CD8-positive, alpha-beta memory T cell (primary cell): ENCODE measurements around the gene CHN1. TPM values are rescaled to one million over a fixed set of nuclear protein-coding genes. Genes with fewer than 3 reads are reported as not detected.

Source experiments
- CTCF ChIA-PET: fragments of 350-600 bp; sonication (Branson Sonifier 250); formaldehyde crosslinking; loops from one replicate; lab custom pipeline; 2021; ENCODE audit warnings: antibody characterized with exemption; lab: Charles Lee
- POLR2A ChIA-PET: fragments of 350-600 bp; sonication (Branson Sonifier 250); formaldehyde crosslinking; loops from one replicate; lab custom pipeline; 2021; ENCODE audit warnings: antibody characterized with exemption; lab: Charles Lee
- DNase-seq, 5 donors: peaks; one replicate each; pipeline versions ENCODE4 v3.0.0 to v3.0.0-alpha.2; 2020 to 2022; ENCODE audit warnings: mixed read lengths in 1 of 5
- H3K27ac ChIP-seq: one replicate; pipeline ENCODE4 v1.7.0; 2013; ENCODE audit warnings: low read depth, mild to moderate bottlenecking, low read length, moderate library complexity
- H3K27me3 ChIP-seq: 2 replicates; pipeline ENCODE4 v1.7.0; 2013; ENCODE audit warnings: low read length, mild to moderate bottlenecking; ENCODE audit not compliant: insufficient read depth, poor library complexity, severe bottlenecking
- H3K36me3 ChIP-seq: 2 replicates; pipeline ENCODE4 v1.7.0; 2013; ENCODE audit warnings: mild to moderate bottlenecking, low read length, moderate library complexity; ENCODE audit not compliant: insufficient read depth
- H3K4me1 ChIP-seq: 2 replicates; pipeline ENCODE4 v1.7.0; 2013; ENCODE audit warnings: mild to moderate bottlenecking, low read length, moderate library complexity; ENCODE audit not compliant: insufficient read depth
- H3K4me3 ChIP-seq: 2 replicates; pipeline ENCODE4 v1.7.0; 2013; ENCODE audit warnings: mild to moderate bottlenecking, low read length
- H3K9me3 ChIP-seq: 2 replicates; pipeline ENCODE4 v1.7.0; 2013; ENCODE audit warnings: mild to moderate bottlenecking, low read length
- H3K27ac Mint-ChIP-seq, 8 donors: one replicate each; pipeline ENCODE4 v1.8.0; 2020 to 2021; ENCODE audit warnings: mixed read lengths in 8 of 8, mild to moderate bottlenecking in 6 of 8, inconsistent platforms in 3 of 8, moderate library complexity in 3 of 8
- H3K27me3 Mint-ChIP-seq, 2 donors: one replicate each; pipeline ENCODE4 v1.8.0; 2020 to 2021; ENCODE audit warnings: mixed read lengths in 2 of 2, mild to moderate bottlenecking in 1 of 2, moderate library complexity in 1 of 2
- H3K36me3 Mint-ChIP-seq, 3 donors: one replicate each; pipeline ENCODE4 v1.8.0; 2020 to 2021; ENCODE audit warnings: mixed read lengths in 3 of 3, inconsistent platforms in 1 of 3, mild to moderate bottlenecking in 1 of 3
- H3K4me1 Mint-ChIP-seq, 3 donors: one replicate each; pipeline ENCODE4 v1.8.0; 2020 to 2021; ENCODE audit warnings: mixed read lengths in 3 of 3, inconsistent platforms in 1 of 3, mild to moderate bottlenecking in 1 of 3
- H3K4me3 Mint-ChIP-seq, 7 donors: one replicate each; pipeline ENCODE4 v1.8.0; 2020 to 2021; ENCODE audit warnings: mixed read lengths in 7 of 7, mild to moderate bottlenecking in 6 of 7, moderate library complexity in 4 of 7, inconsistent platforms in 2 of 7
- H3K9me3 Mint-ChIP-seq, 5 donors: one replicate each; pipeline ENCODE4 v1.8.0; 2020 to 2022; ENCODE audit warnings: mixed read lengths in 5 of 5, mild to moderate bottlenecking in 3 of 5, moderate library complexity in 2 of 5, inconsistent platforms in 1 of 5
- polyA plus RNA-seq: library from polyadenylated mRNA; unstranded; fragments of 300-500 nt; fragmentation: Illumina TruSeq; gene quantifications from one replicate; pipeline ENCODE4 v1.2.3, GENCODE V29; 2021
- total RNA-seq, 2 experiments: library from RNA; stranded (reverse); gene quantifications; one replicate each; pipeline ENCODE4 v1.2.3, GENCODE V29; 2021

CHN1 gene
- total and polyA plus RNA-seq, 3 experiments from 2014 or later, result 13.1 to 22.1 (median 18.4) TPM

DNA sequence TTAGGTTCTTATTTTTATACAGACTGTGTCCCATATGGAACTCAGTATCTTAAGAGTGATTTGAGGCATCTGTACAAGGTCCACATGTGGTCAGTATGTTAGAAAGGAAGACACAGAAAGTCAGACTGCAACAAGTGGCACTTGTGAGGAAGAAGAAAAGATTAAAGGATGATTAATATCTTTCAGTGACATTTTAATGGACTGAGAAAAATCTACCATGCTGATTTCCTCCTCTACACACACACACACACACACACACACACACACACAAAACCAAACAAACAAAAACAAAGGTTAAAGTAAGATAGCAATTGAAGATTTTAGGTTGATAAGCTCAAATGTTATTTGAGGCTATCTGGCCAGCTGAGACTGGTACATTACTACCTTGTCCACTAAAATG, 146.4 kb downstream of the CHN1 start:
- Histone ChIP-seq H3K4me3 (no peak overlapping the region), H3K4me1 (no peaks in the 10 kb centered on the region), H3K9me3 (no peaks in the 10 kb centered on the region), H3K36me3 (no peaks in the 10 kb centered on the region), H3K27ac (no peak overlapping the region), H3K27me3 (no peaks in the 10 kb centered on the region)
- Mint-ChIP-seq H3K4me3 (no peak overlapping the region), H3K27me3 (no peaks in the 10 kb centered on the region), H3K36me3 (no peaks in the 10 kb centered on the region), H3K9me3 (no peaks in the 10 kb centered on the region), H3K27ac (peak overlapping the region in 2 of 8 donors; percentile 51 to 86), H3K4me1 (no peaks in the 10 kb centered on the region)
- POLR2A ChIA-PET, result no interaction called here
- CTCF ChIA-PET, result no interaction called here
- DNase-seq, result no peak

DNA sequence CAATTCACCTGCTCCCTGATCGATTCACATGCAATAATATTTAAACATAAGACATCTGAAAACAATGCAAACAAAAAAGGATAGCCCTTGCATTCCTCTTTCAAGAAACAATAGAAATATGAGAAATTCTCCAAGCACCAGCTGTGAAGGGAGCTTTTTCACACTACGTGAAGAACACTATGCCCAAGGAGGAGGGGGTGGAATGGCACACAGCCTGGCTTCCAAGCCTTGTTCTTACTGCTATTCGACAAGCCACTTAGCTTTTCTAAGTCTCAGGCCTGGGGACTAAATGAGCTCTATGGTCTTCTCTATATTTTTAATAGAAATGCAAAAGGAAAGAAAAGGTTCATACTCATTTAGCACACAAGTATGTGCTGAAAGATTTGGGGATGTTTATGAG, 148.7 kb downstream of the CHN1 start:
- Mint-ChIP-seq H3K27me3 (peaks cover 0 to 5% of the 10 kb centered on the region in 2 donors), H3K4me3 (no peak overlapping the region), H3K36me3 (no peaks in the 10 kb centered on the region), H3K4me1 (no peaks in the 10 kb centered on the region), H3K9me3 (no peaks in the 10 kb centered on the region), H3K27ac (no peak overlapping the region)
- CTCF ChIA-PET, result no interaction called here
- no peaks in the 10 kb centered on the region for H3K27me3 ChIP-seq
- H3K4me1 ChIP-seq, result no peaks in the 10 kb centered on the region
- H3K27ac ChIP-seq, result no peak overlapping the region
- H3K9me3 ChIP-seq, result no peaks in the 10 kb centered on the region
- no peak overlapping the region for H3K4me3 ChIP-seq
- POLR2A ChIA-PET, result no interaction called here
- DNase-seq, result no peak
- no peaks in the 10 kb centered on the region for H3K36me3 ChIP-seq

DNA sequence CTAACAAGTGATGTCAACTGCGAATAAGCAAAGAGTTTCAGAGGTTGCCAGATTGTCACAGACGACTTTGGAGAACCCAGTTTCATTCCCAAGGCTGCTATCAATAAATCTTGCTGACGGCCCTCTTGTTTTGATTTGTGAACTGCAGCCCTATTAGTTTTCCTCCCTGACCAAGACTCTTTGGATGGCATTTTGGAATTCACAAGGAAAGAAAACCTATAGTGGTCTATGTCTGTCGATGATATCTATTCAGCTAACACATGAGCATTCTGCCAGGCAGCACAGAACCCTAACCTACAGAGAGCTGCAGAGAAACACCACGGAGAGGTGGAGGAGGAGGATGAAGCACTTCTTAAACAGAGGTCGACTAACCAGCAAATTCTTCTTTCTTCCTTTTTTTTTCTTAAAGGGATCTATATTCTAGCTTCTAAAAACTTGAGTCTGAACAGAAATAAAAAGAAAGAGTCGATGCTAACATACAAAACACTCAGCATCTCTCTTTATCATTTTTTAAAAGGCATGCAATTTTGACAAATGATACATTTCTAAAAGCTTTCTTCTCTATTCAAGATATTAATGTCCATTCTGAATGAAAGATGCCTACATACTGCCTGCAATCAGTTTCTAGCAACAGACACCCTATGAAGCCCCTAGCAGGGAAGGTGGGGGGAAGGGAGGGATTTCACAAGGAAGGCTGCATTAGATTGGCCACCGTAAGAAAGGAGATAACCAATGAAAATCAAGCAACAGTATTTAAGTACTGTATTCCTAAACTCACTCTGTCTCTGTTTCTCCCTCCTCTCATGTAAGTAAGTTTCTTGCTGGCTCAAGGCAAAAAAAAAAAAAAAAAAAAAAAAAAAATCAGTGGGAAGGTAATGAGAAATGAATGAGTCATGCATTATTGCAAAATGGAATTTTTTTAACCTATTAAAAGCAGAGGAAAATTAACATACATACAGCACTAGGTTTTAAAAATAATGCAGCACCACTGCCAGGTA, 157.9 kb downstream of the CHN1 start:
- no peak overlapping the region for H3K27ac ChIP-seq
- H3K9me3 ChIP-seq, result no peaks in the 10 kb centered on the region
- POLR2A ChIA-PET, result no interaction called here
- DNase-seq, result peak in 1 of 5 donors; percentile 47
- H3K27me3 ChIP-seq, result no peaks in the 10 kb centered on the region
- Mint-ChIP-seq H3K27ac (peak overlapping the region in 5 of 8 donors; percentile 40 to 94 (median 68)), H3K27me3 (peaks cover 0 to 4% of the 10 kb centered on the region in 2 donors), H3K4me1 (peaks cover 2 to 7% (median 5%) of the 10 kb centered on the region in 3 donors), H3K4me3 (peak overlapping the region in 5 of 7 donors; percentile 43 to 81 (median 69)), H3K36me3 (no peaks in the 10 kb centered on the region), H3K9me3 (no peaks in the 10 kb centered on the region)
- no peaks in the 10 kb centered on the region for H3K4me1 ChIP-seq
- CTCF ChIA-PET, result interaction anchor here (0.6 kb wide), 1 partner anchor 201 kb away, joined by 3 read pairs; no protein-coding TSS in a partner anchor
- H3K4me3 ChIP-seq, result no peak overlapping the region
- H3K36me3 ChIP-seq, result no peaks in the 10 kb centered on the region

DNA sequence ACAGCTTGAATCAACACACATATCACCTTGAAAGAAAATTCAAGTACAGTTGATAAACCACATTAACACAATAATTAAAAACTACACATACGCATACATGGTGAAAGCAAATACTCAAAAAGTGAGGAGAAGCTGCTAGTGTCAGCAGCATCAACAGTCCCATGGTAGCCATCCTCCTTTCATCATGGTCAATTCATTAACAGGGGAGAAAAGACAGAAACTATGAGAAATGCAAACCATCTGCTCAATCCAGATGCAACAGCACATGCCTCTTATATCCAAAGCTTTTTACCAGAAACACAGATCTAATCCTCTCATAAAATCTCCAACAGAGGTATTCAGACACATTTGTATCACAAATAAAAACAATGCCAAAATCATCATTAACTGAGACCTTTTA, 159.0 kb downstream of the CHN1 start:
- no peaks in the 10 kb centered on the region for H3K9me3 ChIP-seq
- ChIA-PET CTCF (no interaction called here), POLR2A (no interaction called here)
- H3K27me3 ChIP-seq, result no peaks in the 10 kb centered on the region
- H3K4me1 ChIP-seq, result no peaks in the 10 kb centered on the region
- peaks cover 2 to 11% (median 7%) of the 10 kb centered on the region in 3 donors for H3K4me1 Mint-ChIP-seq
- H3K9me3 Mint-ChIP-seq, result no peaks in the 10 kb centered on the region
- DNase-seq, result no peak
- H3K4me3 ChIP-seq, result no peak overlapping the region
- H3K4me3 Mint-ChIP-seq, result peak overlapping the region in 5 of 7 donors; percentile 20 to 81 (median 56)
- peaks cover 0 to 3% of the 10 kb centered on the region in 2 donors for H3K27me3 Mint-ChIP-seq
- H3K27ac ChIP-seq, result no peak overlapping the region
- H3K36me3 ChIP-seq, result no peaks in the 10 kb centered on the region
- peak overlapping the region in 3 of 8 donors; percentile 52 to 94 (median 57) for H3K27ac Mint-ChIP-seq
- no peaks in the 10 kb centered on the region for H3K36me3 Mint-ChIP-seq

DNA sequence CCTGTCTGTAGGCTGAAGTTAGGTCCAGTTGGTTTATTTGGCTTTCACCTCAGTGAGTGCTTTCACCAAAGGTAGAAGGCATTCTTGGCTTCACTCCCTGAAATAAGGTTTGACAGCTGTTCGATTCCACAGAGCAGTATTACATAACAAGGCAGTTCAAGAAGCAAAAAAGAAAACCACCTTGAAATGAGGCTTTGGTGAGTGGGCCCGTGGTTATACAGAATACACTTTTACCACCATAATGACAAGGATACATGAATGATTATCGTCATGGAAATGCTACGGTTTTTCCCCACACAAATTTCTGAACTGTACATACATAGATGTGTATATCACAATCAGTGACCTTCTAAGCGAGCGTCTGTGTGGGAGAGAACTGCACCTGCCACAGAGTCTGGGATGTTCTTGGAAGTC, 160.9 kb downstream of the CHN1 start:
- peaks cover 2 to 19% (median 7%) of the 10 kb centered on the region in 3 donors for H3K4me1 Mint-ChIP-seq
- no peaks in the 10 kb centered on the region for H3K9me3 Mint-ChIP-seq
- Histone ChIP-seq H3K4me1 (no peaks in the 10 kb centered on the region), H3K9me3 (no peaks in the 10 kb centered on the region), H3K27ac (no peak overlapping the region), H3K4me3 (no peak overlapping the region), H3K36me3 (no peaks in the 10 kb centered on the region), H3K27me3 (no peaks in the 10 kb centered on the region)
- peak in 1 of 5 donors; percentile 29 for DNase-seq
- H3K27ac Mint-ChIP-seq, result peak overlapping the region in 5 of 8 donors; percentile 3 to 94 (median 57)
- ChIA-PET POLR2A (no interaction called here), CTCF (no interaction called here)
- H3K27me3 Mint-ChIP-seq, result peaks cover 3% of the 10 kb centered on the region in 2 donors
- H3K36me3 Mint-ChIP-seq, result no peaks in the 10 kb centered on the region
- peak overlapping the region in 5 of 7 donors; percentile 40 to 81 (median 61) for H3K4me3 Mint-ChIP-seq

DNA sequence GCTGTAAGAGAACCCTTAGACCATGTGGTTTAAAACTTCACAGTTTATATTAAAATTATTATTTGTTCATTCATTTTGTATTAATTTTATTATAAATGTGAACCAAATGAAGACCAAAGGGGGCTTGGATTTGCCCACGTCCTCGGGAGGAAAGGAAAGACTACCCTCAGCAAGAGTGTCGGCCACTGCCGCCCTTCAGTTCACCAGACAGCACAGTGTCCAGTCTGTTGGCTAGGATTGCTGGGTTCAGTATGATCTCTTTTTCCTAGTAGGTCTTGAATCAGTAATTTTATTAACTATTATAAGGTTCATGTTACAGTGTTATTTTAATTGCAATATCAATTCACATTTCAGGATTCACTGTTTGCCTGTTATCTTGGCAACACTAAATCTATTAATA, 162.7 kb downstream of the CHN1 start:
- no peak overlapping the region for H3K27ac ChIP-seq
- ChIA-PET POLR2A (no interaction called here), CTCF (no interaction called here)
- peaks cover 2 to 19% (median 6%) of the 10 kb centered on the region in 3 donors for H3K4me1 Mint-ChIP-seq
- no peaks in the 10 kb centered on the region for H3K9me3 Mint-ChIP-seq
- no peak overlapping the region for H3K27ac Mint-ChIP-seq
- no peaks in the 10 kb centered on the region for H3K36me3 ChIP-seq
- H3K4me3 ChIP-seq, result no peak overlapping the region
- peaks cover 3% of the 10 kb centered on the region in 2 donors for H3K27me3 Mint-ChIP-seq
- H3K27me3 ChIP-seq, result no peaks in the 10 kb centered on the region
- DNase-seq, result no peak
- no peaks in the 10 kb centered on the region for H3K9me3 ChIP-seq
- H3K36me3 Mint-ChIP-seq, result peaks cover 0 to 2% (median 0%) of the 10 kb centered on the region in 3 donors
- no peaks in the 10 kb centered on the region for H3K4me1 ChIP-seq
- H3K4me3 Mint-ChIP-seq, result no peak overlapping the region

DNA sequence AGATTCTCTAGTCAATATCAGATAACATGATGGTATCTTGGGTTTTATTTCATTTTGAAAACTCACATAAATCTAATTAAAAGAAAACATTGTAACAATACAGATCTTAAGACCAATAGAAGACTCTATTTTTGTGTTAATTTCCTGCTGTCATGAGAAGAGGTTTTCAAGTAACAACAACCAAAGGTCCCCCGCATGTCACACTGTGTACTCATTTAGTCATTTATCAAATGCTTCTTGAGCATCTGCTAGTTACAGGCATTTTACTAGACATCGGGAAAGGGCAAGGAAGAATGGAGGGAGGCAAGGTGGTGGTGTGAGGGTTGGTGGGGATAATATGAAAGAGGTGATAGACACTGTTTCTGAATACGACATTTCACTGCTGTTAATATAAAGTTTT, 163.2 kb downstream of the CHN1 start:
- CTCF ChIA-PET, result no interaction called here
- H3K4me1 Mint-ChIP-seq, result peaks cover 2 to 21% (median 3%) of the 10 kb centered on the region in 3 donors

DNA sequence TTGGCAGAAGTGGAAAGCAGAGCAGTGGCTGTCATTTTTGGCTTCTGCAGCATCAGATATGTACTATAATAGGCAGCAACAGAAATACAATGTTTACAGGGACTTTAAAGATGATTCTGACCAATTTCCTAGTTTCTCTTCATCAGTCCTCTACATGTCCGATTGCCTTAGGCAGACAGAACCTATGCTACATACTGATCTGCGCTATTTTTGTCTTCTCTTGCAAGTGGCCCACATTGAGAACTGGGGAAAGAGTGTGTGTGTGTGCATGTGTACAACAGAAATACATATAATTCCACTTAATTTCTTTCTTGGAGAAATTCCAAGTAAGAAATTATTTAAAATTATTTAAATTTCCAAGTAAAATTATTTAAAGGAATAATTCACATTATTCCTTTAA, 163.8 kb downstream of the CHN1 start:
- H3K27me3 ChIP-seq, result no peaks in the 10 kb centered on the region
- peak overlapping the region in 3 of 7 donors; percentile 35 to 67 (median 48) for H3K4me3 Mint-ChIP-seq
- peaks cover 3% of the 10 kb centered on the region in 2 donors for H3K27me3 Mint-ChIP-seq
- H3K9me3 Mint-ChIP-seq, result no peaks in the 10 kb centered on the region
- peak overlapping the region in 3 of 8 donors; percentile 10 to 64 (median 52) for H3K27ac Mint-ChIP-seq
- no peak for DNase-seq
- ChIA-PET POLR2A (no interaction called here), CTCF (interaction anchor here (1.2 kb wide), 1 partner anchor 92 kb away, joined by 3 read pairs; no protein-coding TSS in a partner anchor)
- H3K4me3 ChIP-seq, result no peak overlapping the region
- H3K4me1 Mint-ChIP-seq, result peaks cover 2 to 27% (median 3%) of the 10 kb centered on the region in 3 donors
- no peak overlapping the region for H3K27ac ChIP-seq
- peaks cover 0 to 2% (median 0%) of the 10 kb centered on the region in 3 donors for H3K36me3 Mint-ChIP-seq
- H3K36me3 ChIP-seq, result no peaks in the 10 kb centered on the region
- H3K4me1 ChIP-seq, result no peaks in the 10 kb centered on the region
- no peaks in the 10 kb centered on the region for H3K9me3 ChIP-seq

More for the DNA sequence above, 163.2 kb downstream of the CHN1 start:
- Histone ChIP-seq H3K9me3 (no peaks in the 10 kb centered on the region), H3K4me1 (no peaks in the 10 kb centered on the region), H3K27me3 (no peaks in the 10 kb centered on the region), H3K36me3 (no peaks in the 10 kb centered on the region), H3K4me3 (no peak overlapping the region), H3K27ac (no peak overlapping the region)
- Mint-ChIP-seq H3K9me3 (no peaks in the 10 kb centered on the region), H3K27me3 (peaks cover 3% of the 10 kb centered on the region in 2 donors), H3K36me3 (peaks cover 0 to 2% (median 0%) of the 10 kb centered on the region in 3 donors), H3K27ac (peak overlapping the region in 4 of 8 donors; percentile 20 to 94 (median 55)), H3K4me3 (peak overlapping the region in 3 of 7 donors; percentile 2 to 76 (median 41))
- DNase-seq, result no peak
- POLR2A ChIA-PET, result no interaction called here
